GM18511 (cell line): Measurements from ENCODE around the gene ZYG11B.
"Not testable (repeated sequence)": the region's sequence is repeated elsewhere in the genome, so short reads cannot be mapped to it uniquely, and the experiment has no call there.

ENCODE experiments used
- ATAC-seq: cut with Tn5 transposase; IDR thresholded peaks from one replicate; pipeline ENCODE4 v1.9.1; 2021; ENCODE audit warnings: mild to moderate bottlenecking, moderate library complexity; ENCODE audit not compliant: unreplicated experiment

The ZYG11B gene

DNA sequence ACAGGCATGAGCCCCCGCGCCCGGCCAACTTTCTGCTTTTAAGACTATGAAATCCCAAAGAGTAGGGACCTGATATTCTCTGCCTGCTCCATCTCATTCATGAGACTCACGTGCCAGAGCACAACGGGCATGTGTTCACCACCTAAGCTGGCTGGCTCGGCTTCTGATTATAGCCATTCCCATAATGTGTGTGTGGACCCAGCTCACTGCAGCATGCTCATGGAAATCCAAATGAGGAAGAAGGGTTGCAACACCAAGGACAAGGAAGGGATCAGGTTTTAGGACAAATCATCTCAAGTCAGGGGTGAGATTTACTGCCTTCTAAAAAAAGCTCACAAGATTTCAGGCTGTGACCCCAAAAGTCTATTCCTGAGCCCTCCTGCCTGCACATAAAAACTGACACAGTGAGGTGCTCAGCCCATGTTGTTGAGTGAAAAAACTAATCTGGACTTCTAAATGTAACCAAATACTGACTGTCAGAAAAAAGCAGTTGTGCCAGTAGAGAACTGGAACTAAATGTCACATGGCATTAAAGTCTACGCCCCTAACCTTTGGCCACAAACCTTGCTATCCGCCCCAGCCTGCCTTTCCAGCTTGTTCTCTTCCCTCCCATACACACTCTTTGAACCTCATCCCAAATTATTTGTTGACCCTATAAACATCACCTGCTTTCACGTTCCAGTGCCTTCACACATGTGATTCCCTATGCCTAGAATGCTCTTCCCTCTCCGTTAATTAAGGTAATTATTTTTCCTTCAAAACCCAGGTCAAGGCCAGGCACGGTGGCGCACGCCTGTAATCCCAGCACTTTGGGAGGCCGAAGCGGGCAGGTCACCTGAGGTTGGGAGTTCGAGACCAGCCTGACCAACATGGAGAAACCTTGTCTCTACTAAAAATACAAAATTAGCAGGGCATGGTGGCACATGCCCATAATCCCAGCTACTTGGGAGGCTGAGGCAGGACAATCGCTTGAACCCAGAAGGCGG lies 19.0 kb upstream of the ZYG11B start:
- no peak for ATAC-seq

DNA sequence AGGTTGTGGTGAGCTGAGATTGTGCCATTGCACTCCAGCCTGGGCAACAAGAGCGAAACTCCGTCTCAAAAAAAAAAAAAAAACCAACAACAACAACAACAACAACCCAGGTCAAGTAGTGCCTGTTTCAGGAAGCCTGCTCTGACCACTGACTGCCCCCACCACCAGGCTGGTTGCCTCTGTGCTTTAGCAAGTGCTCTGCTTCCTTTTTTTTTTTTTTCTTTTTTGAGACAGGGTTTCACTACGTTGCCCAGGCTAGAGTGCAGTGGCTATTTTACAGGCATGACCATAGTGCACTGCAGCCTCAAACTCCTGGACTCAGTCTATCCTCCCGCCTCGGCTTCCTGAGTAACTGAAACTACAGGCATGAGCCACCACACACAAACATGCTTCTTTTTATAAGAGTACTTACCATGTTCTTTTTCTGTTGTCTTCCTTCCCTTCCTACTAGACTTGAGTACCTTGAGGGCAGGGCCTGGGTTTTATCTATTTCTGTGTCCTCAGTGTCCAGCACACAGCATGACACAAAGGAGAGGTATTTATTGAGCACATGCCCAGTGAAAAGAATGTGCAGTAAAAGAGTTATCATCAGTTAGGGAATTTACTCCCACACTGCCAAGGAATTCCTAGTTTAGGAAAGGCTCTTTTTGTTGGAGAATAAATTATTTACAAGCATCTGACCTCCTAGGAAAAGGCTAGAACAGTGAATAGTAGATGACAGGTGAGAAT lies 18.2 kb upstream of the ZYG11B start:
- no peak for ATAC-seq

DNA sequence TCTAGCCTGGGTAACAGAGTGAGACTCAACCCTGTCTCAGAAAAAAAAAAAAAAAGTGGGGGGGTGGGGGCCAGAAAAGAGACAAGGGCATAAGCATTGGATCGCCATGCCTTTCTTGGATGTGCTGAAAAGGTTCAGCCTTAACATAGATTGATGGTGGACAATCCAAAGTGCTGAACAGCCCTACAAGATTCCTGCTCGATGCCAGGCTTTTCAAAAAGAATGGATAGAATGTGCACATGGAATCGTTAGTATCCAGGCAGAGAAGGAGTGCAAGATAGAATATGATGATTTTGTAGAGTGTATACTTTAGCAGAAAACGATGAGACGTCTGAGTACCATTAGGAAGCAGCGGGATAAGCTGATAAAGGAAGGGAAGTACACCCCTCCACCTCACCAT lies 17.2 kb upstream of the ZYG11B start:
- no peak for ATAC-seq

DNA sequence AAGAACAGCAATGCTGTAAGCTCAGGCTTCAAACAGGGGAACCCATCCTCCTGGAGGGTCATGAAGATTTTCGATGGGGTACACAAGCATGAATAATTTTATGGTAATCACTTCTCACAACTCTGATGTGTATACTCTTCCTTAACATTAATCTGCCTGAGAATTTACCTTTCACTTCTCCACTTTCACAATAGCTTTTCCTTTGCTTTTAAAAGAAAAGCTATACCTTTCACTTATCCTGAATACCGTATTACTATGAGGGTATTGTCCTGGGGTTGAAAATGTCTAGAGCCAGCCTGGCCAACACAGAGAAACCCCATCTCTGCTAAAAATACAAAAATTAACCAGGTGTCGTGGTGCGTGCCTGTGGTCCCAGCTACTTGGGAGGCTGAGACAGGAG lies 12.7 kb upstream of the ZYG11B start:
- no peak for ATAC-seq

DNA sequence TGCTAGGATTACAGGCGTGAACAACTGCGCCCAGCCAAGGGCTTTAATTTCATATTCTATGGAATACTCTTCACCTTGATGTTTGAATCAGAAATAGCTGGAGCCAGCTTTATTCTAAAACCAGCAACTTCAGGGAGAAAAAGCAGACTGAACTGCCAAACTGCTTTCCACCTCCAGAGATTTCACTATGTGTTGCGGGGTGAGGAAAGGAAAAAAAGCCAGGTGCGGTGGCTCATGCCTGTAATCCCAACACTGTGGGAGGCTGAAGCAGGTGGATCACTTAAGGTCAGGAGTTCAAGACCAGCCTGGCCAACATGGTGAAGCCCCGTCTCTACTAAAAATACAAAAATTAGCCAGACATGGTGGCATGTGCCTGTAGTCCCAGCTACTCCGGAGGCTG lies 11.0 kb upstream of the ZYG11B start:
- ATAC-seq = not testable (repeated sequence)

DNA sequence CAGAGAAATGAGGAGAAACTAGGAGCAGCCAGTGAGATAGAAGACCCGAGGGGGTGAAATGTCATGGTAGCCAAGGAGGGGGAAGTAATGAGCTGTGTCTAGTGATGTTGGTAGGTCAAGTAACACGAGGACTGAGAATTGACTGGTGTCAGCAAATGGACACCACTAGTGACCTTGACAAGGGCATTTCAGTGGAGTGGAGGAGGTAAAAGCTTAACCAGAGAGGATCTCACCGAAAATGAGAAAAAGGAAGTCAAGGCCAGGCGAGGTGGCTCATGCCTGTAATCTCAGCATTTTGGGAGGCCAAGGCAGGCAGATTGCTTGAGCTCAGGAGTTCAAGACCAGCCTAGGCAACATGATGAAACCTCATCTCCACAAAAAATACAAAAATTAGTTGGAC lies 3.0 kb upstream of the ZYG11B start:
- ATAC-seq = no peak

DNA sequence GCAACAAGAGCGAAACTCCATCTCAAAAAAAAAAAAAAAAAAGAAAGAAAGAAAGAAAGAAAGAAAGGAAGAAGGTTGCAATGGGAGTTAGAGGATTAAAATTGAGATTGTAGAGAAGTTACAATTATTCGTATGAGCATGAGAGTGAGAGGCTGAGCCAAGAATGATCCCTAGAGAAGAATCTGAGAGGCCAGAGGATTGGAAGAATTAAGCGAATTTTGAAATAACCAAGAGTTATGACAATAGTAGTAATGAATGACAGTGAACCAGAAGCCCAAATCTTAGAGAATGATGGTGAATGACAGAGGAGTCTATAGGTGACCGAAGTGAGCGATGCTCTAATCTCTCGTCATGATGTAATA lies 369 bp upstream of the ZYG11B start:
- no peak for ATAC-seq

DNA sequence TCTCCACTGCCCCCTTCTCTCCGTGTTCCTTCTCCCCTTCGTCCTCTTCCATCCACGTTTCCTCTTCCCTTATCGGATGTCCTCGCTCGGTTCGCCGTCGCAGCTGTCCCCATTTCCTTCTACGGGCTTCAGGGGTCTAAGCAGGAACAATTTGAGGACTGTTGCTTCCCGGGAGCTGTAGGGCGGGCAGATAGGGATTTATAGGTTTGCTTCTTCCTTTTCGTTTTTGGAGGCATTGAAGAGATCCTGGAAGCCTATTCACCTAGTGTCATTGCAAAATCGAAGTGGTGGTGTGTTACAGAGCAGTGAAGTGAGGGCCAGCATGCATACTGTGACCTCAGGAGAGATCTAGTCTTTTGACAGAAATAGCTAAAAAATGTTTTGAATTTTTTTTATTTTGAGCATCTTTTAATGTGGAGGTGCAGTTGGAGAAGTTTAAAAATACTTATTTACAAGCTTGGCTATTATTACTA lies 897 bp downstream of the ZYG11B start:
- ATAC-seq = no peak

DNA sequence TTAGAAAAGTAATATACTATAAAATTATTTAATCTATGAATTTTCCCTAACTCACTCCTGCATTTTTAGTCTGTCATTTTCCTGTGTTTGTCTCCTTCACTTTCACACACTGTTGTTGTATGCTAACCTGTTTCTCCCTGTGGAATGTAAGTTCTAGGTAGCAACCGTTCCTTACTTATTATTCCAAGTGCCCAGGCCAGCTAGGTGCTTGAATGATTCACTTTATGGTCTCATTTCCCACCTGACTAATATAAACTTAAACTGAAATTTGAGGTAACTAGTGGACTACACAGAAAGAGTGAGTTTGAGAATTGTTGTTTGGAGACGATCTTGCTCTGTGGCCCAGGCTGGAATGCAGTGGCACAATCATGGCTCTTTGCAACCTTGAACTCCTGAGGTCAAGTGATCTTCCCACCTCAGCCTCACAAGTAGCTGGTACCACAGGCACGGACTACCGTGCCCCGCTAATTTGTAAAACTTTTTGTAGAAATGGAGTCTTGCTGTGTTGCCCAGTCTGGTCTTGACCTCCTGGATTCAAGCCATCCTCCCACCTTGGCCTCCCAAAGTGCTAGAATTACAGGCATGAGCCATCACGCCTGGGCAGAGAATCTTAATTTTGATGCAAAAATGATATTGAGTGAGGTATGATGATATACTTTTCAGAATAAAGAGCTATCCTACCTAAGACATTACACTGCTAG lies 1.9 kb downstream of the ZYG11B start:
- no peak for ATAC-seq

DNA sequence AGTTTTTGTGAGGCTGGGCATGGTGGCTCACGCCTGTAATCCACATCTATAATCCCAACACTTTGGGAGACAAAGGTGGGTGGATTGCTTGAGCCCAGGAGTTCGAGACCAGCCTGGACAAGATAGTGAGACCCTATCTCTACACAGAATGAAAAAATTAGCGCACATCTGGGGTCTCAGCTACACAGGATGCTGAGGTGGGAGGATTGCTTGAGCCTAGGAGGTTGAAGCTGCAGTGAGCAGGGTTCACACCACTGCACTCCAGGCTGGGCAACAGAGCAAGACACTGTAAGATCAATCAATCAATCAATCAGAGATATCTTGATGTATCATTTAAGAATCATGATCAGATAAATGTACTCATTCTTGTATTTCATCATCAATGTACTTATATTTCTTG lies 7.1 kb downstream of the ZYG11B start:
- ATAC-seq = no peak

DNA sequence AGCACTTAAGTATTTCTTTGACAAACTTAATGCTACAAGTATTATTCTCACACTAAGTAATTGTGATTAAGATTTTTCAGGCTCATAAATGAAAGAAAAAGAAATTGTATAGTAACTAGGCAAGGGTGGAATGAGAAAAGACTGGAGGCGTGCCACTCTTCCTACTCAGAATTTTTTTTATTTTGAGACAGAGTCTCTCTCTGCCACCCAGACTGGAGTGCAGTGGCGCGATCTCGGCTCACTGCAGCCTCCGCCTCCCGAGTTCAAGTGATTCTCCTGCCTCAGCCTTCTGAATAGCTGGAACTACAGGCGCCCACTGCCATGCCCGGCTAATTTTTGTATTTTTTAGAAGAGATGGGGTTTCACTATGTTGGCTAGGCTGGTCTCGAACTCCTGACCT lies 9.1 kb downstream of the ZYG11B start:
- ATAC-seq = not testable (repeated sequence)

DNA sequence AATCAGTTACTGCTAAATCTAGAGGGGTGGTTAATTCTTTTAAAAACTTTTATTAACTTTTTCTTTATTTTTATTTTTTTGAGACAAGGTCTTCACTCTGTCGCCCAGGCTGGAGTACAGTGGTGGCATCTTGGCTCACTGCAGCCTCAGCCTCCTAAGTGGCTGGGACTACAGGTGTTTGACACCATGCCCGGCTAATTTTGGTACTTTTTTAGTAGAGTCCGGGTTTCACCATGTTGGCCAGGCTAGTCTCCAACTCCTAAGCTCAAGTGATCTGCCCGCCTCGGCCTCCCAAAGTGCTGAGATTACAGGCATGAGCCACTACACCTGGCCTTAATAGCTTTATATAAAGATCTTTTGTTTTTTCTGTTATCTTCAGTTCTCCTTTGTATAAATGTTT lies 11.9 kb downstream of the ZYG11B start:
- no peak for ATAC-seq

DNA sequence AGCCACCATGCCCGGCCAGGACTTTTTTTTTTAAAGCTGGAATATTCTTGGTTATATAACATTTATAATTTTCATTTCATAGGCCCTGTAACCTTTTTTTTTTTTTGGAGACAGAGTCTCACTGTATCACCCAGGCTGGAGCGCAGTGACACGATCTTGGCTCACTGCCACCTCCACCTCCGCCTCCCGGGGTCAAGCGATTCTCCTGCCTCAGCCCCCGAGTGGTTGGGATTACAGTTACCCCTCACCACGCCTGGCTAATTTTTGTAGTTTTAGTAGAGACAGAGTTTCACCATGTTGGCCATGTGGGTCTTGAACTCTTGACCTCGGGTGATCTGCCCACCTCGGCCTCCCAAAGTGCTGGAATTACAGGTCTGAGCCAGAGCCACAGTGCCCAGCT lies 12.6 kb downstream of the ZYG11B start:
- ATAC-seq = no peak

DNA sequence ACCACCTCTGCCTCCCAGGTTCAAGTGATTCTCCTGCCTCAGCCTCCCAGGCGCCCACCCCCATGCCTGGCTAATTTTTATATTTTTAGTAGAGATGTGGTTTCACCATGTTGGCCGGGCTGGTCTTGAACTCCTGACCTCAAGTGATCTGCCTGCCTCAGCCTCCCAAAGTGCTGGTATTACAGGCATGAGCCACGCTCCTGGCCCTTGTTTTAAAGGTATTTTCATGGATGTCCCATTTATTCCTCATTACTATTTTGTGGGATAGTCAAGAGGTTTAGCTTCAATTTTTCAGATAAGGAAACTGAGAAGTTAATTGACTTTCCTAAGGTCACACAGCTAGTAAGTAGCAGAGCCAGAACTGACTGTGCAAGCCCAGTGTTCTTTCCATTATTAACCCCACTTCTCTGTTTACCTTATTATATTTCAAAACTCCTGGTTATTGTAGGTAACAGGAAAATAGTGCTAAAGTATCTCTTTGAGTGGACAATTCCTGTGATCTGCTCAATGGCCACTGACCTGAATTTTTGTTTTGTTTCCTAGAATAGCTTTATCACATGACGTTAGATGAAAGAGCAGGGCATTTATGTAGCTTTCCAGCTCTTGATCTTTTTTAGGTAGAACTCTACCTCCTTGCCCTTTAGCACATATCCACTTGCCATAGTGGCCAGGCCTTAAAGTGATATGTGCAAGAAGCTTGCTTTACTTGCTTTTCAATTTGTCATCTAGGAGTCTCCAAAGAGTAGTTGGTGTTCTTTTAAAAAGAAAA lies 13.6 kb downstream of the ZYG11B start:
- no peak for ATAC-seq

DNA sequence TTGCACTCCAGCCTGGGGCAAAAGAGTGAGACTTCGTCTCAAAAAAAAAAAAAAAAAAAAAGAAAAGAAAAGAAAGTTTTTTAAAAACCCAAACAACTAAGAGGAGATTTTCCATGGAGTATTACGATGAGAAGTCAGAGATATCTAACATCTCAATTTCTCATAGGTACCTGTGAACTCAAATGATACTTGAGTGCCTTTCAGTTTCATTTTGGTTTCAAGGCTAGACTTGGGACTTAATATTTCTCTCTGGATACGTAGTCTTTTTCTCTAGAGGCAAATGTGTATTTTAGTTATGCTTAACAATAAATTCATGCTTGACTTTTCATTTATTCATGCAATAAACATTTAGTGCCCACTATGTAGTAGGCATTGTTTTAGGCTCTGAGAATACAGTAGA lies 15.0 kb downstream of the ZYG11B start:
- no peak for ATAC-seq

DNA sequence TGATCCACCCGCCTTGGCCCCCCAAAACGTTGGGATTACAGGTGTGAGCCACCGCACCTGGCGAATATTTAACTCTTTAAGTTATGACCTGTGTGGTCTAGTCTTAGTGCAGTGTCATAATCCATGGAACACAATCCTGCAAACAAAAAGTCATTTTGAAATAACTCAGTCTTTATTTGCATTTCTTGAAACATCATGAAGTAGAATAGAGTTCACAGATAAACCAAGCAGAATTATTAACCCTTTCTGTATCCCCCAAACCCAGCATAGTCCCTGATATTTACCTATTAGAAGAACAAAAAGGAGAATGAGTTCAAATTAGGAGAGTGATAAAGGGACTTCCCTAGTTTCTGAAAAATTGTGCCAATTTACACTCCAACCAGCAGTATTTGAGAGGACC lies 19.9 kb downstream of the ZYG11B start:
- no peak for ATAC-seq

DNA sequence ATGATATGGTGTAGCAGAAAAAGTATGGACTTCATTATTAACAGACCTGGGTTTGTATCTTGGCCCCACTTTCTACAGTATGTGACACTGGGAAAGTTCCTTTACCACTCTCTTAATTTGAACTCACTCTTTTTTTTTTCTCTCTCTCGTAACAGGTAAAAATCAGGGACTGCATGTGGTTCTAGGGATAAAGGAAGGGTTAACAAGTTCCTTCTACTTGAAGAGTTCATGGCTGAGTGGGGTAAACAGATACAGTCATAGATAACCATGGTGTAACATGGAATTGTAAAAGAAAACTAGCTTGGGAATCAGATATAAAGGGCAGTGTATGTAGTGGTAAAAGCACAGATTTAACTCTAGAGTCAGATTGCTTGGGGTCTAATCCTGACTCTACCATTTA lies 21.2 kb downstream of the ZYG11B start:
- ATAC-seq = no peak

DNA sequence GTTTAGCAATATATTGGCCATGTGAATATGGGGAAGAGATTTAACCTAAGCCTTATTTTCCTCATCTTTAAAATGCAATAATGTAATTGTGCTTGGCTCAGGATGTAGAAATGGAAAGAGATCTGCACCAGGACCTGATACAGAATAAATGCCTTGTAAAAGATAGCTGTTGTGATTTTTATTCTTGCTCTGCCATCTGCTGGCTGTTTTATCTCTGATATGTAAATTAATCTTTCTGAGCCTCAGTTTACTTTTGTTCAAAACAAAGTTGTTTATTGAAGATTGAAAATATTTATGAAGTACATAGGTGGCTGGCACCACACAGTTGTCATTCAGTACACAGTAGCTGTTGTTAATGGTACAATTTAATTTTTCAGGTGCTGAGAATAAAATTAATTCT lies 21.9 kb downstream of the ZYG11B start:
- ATAC-seq = no peak

DNA sequence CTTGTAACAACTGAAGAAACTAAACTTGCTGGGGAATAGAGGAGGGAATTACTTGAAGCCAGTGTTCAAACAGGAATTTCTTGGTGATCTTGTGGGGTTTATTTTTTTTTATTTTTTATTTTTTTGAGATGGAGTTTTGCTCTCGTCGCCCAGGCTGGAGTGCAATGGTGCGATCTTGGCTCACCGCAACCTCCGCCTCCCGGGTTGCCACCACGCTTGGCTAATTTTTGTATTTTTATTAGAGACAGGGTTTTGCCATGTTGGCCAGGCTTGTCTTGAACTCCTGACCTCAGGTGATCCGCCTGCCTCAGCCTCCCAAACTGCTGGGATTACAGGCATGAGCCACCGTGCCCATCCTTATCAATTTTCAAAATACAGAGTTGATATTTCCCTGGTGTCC lies 23.2 kb downstream of the ZYG11B start:
- not testable (repeated sequence) for ATAC-seq

DNA sequence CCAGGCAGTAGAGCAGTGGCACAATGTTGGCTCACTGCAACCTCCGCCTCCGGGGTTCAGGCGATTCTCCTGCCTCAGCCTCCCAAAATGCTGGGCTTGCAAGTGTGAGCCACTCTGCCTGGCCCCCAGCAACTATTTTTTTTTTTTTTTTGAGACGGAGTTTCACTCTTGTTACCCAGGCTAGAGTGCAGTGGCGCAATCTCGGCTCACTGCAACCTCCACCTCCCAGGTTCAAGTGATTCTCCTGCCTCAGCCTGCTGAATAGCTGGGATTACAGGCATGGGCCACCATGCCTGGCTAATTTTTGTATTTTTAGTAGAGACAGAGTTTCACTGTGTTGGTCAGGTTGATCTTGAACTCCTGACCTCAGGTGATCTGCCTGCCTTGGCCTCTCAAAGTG lies 23.9 kb downstream of the ZYG11B start:
- not testable (repeated sequence) for ATAC-seq
